HG03439 (cell line): ENCODE results near the gene RAD51C.
"Not testable (repeated sequence)": the region's sequence is repeated elsewhere in the genome, so short reads cannot be mapped to it uniquely, and the experiment has no call there.

ENCODE experiments used
- ATAC-seq: cut with Tn5 transposase; IDR thresholded peaks from one replicate; pipeline ENCODE4 v1.9.1; 2021; ENCODE audit warnings: mild to moderate bottlenecking, moderate library complexity; ENCODE audit not compliant: unreplicated experiment

The RAD51C gene

GRCh38 chr17:58734040-58734439 is 41.6 kb downstream of the RAD51C start:
- ATAC-seq: no peak

- no peak for ATAC-seq
These were observed 42.4 kb downstream of the RAD51C start for GRCh38 chr17:58734811-58735210.

- ATAC-seq: no peak
These were observed 48.8 kb downstream of the RAD51C start for GRCh38 chr17:58741121-58741625.

- ATAC-seq: no peak
These were observed 55.3 kb downstream of the RAD51C start for GRCh38 chr17:58747674-58748073.

- not testable (repeated sequence) for ATAC-seq
These were observed 57.2 kb downstream of the RAD51C start for GRCh38 chr17:58749627-58750026.

- ATAC-seq: no peak
These were observed 60.6 kb downstream of the RAD51C start for GRCh38 chr17:58753026-58753425.

GRCh38 chr17:58755269-58755576 is 62.8 kb downstream of the RAD51C start:
- ATAC-seq: no peak

GRCh38 chr17:58755577-58756245 is 63.3 kb downstream of the RAD51C start, which contains the start of gene PPM1E:
Gene PPM1E, plus strand, starts transcription at chr17:58755854.
- ATAC-seq: no peak

GRCh38 chr17:58756246-58757161 is 64.1 kb downstream of the RAD51C start:
- no peak for ATAC-seq

GRCh38 chr17:58757162-58757613 is 64.8 kb downstream of the RAD51C start:
- no peak for ATAC-seq

- ATAC-seq: no peak
These were observed 66.5 kb downstream of the RAD51C start for GRCh38 chr17:58758890-58759289.

GRCh38 chr17:58759522-58759921 is 67.1 kb downstream of the RAD51C start:
- ATAC-seq: no peak

GRCh38 chr17:58760248-58760647 is 67.8 kb downstream of the RAD51C start:
- ATAC-seq: no peak

GRCh38 chr17:58763263-58763662 is 70.9 kb downstream of the RAD51C start:
- ATAC-seq: no peak

- no peak for ATAC-seq
These were observed 72.0 kb downstream of the RAD51C start for GRCh38 chr17:58764373-58764772.

GRCh38 chr17:58778482-58778881 is 86.1 kb downstream of the RAD51C start:
- not testable (repeated sequence) for ATAC-seq

- ATAC-seq: no peak
These were observed 87.0 kb downstream of the RAD51C start for GRCh38 chr17:58779446-58779845.

- ATAC-seq: no peak
These were observed 91.0 kb downstream of the RAD51C start for GRCh38 chr17:58783380-58783779.

GRCh38 chr17:58785097-58785496 is 92.7 kb downstream of the RAD51C start:
- no peak for ATAC-seq
